ENCODE measurements around the gene OR1A1. TPM values are rescaled to one million over a fixed set of nuclear protein-coding genes. Genes with fewer than 3 reads are reported as not detected.

OR1A1 gene
- total and polyA plus RNA-seq, 9 of the 15 experiments (the other 6 are each of a cell fraction or from before 2014, with no cell fraction given), result not detected

GRCh38 chr17:3208484-3208883 lies 1.0 kb downstream of the OR1A1 start:
- H2AFZ ChIP-seq (ENCODE audit: low read depth, low read length), result no peak overlapping the region
- no peaks in the 10 kb centered on the region for H3K4me1 ChIP-seq (replicated peaks in 1 of 2; ENCODE audit: control insufficient read depth in 2 of 2, insufficient read depth in 2 of 2, low read length in 2 of 2)
- no peaks in the 10 kb centered on the region for H3K36me3 ChIP-seq (ENCODE audit: control insufficient read depth, insufficient read depth, low read length)
- TF ChIP-seq HLTF (IDR thresholded peaks at IDR 0.05), result no peak
- TF ChIP-seq ZBTB1 (CRISPR knock-in tag; IDR thresholded peaks at IDR 0.05; ENCODE audit: borderline replicate concordance, low read depth), result no peak
- TF ChIP-seq FOXA3 (CRISPR knock-in tag; conservative IDR thresholded peaks at IDR 0.05 in 1 of 2, IDR thresholded peaks at IDR 0.05 in 1 of 2), result no peak
- TF ChIP-seq STAG1 (CRISPR knock-in tag; IDR thresholded peaks at IDR 0.05; ENCODE audit: borderline replicate concordance), result no peak
- TF ChIP-seq EP400 (IDR thresholded peaks at IDR 0.05), result no peak
- WGBS (ENCODE audit: insufficient coverage, low coverage, missing lambda C conversion rate), result 2% methylated on average over 6 of the region's 6 CpGs
- H3K9me1 ChIP-seq (ENCODE audit: control insufficient read depth, insufficient read depth, low read length), result no peaks in the 10 kb centered on the region
- H3K4me2 ChIP-seq (ENCODE audit: insufficient read depth, low read length), result no peak overlapping the region
- H4K20me1 ChIP-seq (replicated peaks; ENCODE audit: control insufficient read depth, insufficient read depth, low read length), result no peaks in the 10 kb centered on the region
- H3K4me3 ChIP-seq, result no peak overlapping the region
- POLR2A ChIA-PET, result no interaction called here
- H3K27ac ChIP-seq (ENCODE audit: extremely low read depth, low read depth, low read length), result no peak overlapping the region
- H3K9ac ChIP-seq (ENCODE audit: insufficient read depth in 1 of 2, low read depth in 2 of 2, low read length in 2 of 2), result no peak overlapping the region
- no peaks in the 10 kb centered on the region for H3K27me3 ChIP-seq (ENCODE audit: control insufficient read depth in 2 of 2, insufficient read depth in 2 of 2, low read length in 2 of 2)
- ATAC-seq, result no peak
- H3K79me2 ChIP-seq (ENCODE audit: control insufficient read depth, insufficient read depth, low read length), result no peaks in the 10 kb centered on the region
- no peaks in the 10 kb centered on the region for H3K9me3 ChIP-seq (replicated peaks; ENCODE audit: control insufficient read depth, insufficient read depth, low read depth, low read length)
- no peak for FAIRE-seq
- no peak for DNase-seq (ENCODE audit: extremely low read depth in 1 of 4, low spot score in 3 of 4)
- in situ Hi-C loops (cut with MboI), result no loop called here
- intact Hi-C loops (cut with micrococcal nuclease), result no loop called here
- no TSS peak for BruUV-seq (replicated peaks)
- CTCF ChIA-PET (ENCODE audit: low intra/inter-chr PET ratio), result no interaction called here

DNA sequence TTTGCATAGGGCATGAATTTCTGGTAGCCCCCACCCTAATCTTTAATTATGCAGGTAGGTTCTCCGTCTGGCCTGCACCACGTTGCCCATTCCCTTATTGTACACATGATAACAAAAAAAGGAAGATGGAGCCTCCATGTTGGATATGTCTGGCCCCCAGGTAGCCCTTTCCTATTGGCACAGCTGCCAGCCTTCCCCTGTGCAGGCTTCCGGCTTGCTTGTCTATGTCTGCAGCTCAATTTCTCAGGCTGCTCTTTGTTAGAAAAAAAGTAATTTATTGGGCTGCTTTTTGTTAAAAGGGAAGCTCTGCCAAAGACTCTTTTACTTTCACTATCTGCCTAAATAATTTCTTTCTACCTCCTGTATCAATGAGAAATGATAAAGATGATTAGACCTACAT lies 5.5 kb downstream of the OR1A1 start:
- in situ Hi-C loops (cut with MboI), result no loop called here
- H2AFZ ChIP-seq (ENCODE audit: low read depth, low read length), result no peak overlapping the region
- H3K27me3 ChIP-seq (ENCODE audit: control insufficient read depth in 2 of 2, insufficient read depth in 2 of 2, low read length in 2 of 2), result no peaks in the 10 kb centered on the region

More for the DNA sequence above, 5.5 kb downstream of the OR1A1 start:
- H3K9me1 ChIP-seq (ENCODE audit: control insufficient read depth, insufficient read depth, low read length), result no peaks in the 10 kb centered on the region
- H3K9me3 ChIP-seq (replicated peaks; ENCODE audit: control insufficient read depth, insufficient read depth, low read depth, low read length), result no peaks in the 10 kb centered on the region
- ChIA-PET CTCF (ENCODE audit: low intra/inter-chr PET ratio) (no interaction called here), POLR2A (interaction anchor here (0.5 kb wide), 1 partner anchor 954 kb away, joined by 3 read pairs; no protein-coding TSS in a partner anchor)
- 0% methylated on average over 2 of the region's 3 CpGs for WGBS (ENCODE audit: insufficient coverage, low coverage, missing lambda C conversion rate)
- no peak overlapping the region for H3K4me3 ChIP-seq
- no peak overlapping the region for H3K9ac ChIP-seq (ENCODE audit: insufficient read depth in 1 of 2, low read depth in 2 of 2, low read length in 2 of 2)
- H3K36me3 ChIP-seq (ENCODE audit: control insufficient read depth, insufficient read depth, low read length), result no peaks in the 10 kb centered on the region
- no peak for DNase-seq (ENCODE audit: extremely low read depth in 1 of 4, low spot score in 3 of 4)
- H4K20me1 ChIP-seq (replicated peaks; ENCODE audit: control insufficient read depth, insufficient read depth, low read length), result no peaks in the 10 kb centered on the region
- FAIRE-seq, result no peak
- no peaks in the 10 kb centered on the region for H3K79me2 ChIP-seq (ENCODE audit: control insufficient read depth, insufficient read depth, low read length)
- H3K4me2 ChIP-seq (ENCODE audit: insufficient read depth, low read length), result no peak overlapping the region
- no peak for ATAC-seq
- H3K4me1 ChIP-seq (replicated peaks in 1 of 2; ENCODE audit: control insufficient read depth in 2 of 2, insufficient read depth in 2 of 2, low read length in 2 of 2), result no peaks in the 10 kb centered on the region
- BruUV-seq (replicated peaks), result no TSS peak
- TF ChIP-seq MEF2D (tag; conservative IDR thresholded peaks at IDR 0.05; ENCODE audit: low read depth), result no peak
- TF ChIP-seq ZNF311 (CRISPR knock-in tag; IDR thresholded peaks at IDR 0.05), result no peak
- TF ChIP-seq RFX5 (IDR thresholded peaks at IDR 0.05; ENCODE audit: low read depth, low read length), result no peak
- no peak for TF ChIP-seq TOE1 (IDR thresholded peaks at IDR 0.05; ENCODE audit: borderline replicate concordance)
- TF ChIP-seq TOE1 (CRISPR knock-in tag; IDR thresholded peaks at IDR 0.05; ENCODE audit: borderline replicate concordance, low read depth), result no peak
- TF ChIP-seq, protein P1, sequence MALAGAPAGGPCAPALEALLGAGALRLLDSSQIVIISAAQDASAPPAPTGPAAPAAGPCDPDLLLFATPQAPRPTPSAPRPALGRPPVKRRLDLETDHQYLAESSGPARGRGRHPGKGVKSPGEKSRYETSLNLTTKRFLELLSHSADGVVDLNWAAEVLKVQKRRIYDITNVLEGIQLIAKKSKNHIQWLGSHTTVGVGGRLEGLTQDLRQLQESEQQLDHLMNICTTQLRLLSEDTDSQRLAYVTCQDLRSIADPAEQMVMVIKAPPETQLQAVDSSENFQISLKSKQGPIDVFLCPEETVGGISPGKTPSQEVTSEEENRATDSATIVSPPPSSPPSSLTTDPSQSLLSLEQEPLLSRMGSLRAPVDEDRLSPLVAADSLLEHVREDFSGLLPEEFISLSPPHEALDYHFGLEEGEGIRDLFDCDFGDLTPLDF (CRISPR knock-in tag; IDR thresholded peaks at IDR 0.05), result no peak
- no peak for TF ChIP-seq RFX7 (CRISPR knock-in tag; IDR thresholded peaks at IDR 0.05)
- intact Hi-C loops (cut with micrococcal nuclease), result no loop called here
- no peak overlapping the region for H3K27ac ChIP-seq (ENCODE audit: extremely low read depth, low read depth, low read length)
